GM23338 (cell line): ENCODE results near the gene IGSF9B. TPM values are rescaled to one million over a fixed set of nuclear protein-coding genes. Genes with fewer than 3 reads are reported as not detected.

Experiments
- polyA plus RNA-seq: library from polyadenylated mRNA; unstranded; fragments of >200 nt; fragmentation: Nextera tagmentation; extraction: Ambion mirVana; gene quantifications from 2 replicates; pipeline ENCODE4 v1.2.1, GENCODE V29; 2016
- total RNA-seq: library from RNA; depleted of rRNA; stranded (reverse); fragments of >200 nt; shearing (Covaris generic); gene quantifications from 2 replicates; pipeline ENCODE4 v1.2.3, GENCODE V29; 2014; rRNA removed

The IGSF9B gene
- total and polyA plus RNA-seq, 2 experiments from 2014 or later, result 8.7 to 51.2 TPM

Other genes with a start within 250 kb of the IGSF9B start
- gene SPATA19, start 111.5 kb downstream of the IGSF9B start, total RNA-seq, result not detected in 2 replicates
- not detected in 2 replicates for gene SPATA19, start 111.5 kb downstream of the IGSF9B start, polyA plus RNA-seq
- 41.5 and 44.8 TPM in 2 replicates for gene JAM3, start 112.1 kb upstream of the IGSF9B start, total RNA-seq
- gene JAM3, start 112.1 kb upstream of the IGSF9B start, polyA plus RNA-seq, result 13.1 and 14.1 TPM in 2 replicates